Measurements from ENCODE around the gene ARMC7.
"Not testable (repeated sequence)": the region's sequence is repeated elsewhere in the genome, so short reads cannot be mapped to it uniquely, and the experiment has no call there.

The ARMC7 gene

GRCh38 chr17:75152523-75152921 lies 42.8 kb downstream of the ARMC7 start:
- Histone ChIP-seq H3K27ac (ENCODE audit: insufficient read depth in 1 of 2, low read depth in 1 of 2, low read length in 2 of 2, poor library complexity in 1 of 2, severe bottlenecking in 2 of 2) (no peak overlapping the region), H3K36me3 (ENCODE audit: control insufficient read depth in 4 of 4, insufficient read depth in 4 of 4, low read length in 3 of 4) (peaks cover 2 to 14% (median 6%) of the 10 kb centered on the region in 4 experiments), H3K4me1 (ENCODE audit: control extremely low read depth in 1 of 4, control insufficient read depth in 4 of 4, insufficient read depth in 4 of 4, low read length in 3 of 4) (peaks cover 0 to 21% (median 20%) of the 10 kb centered on the region in 4 experiments), H3K9me3 (ENCODE audit: control extremely low read depth in 1 of 5, control insufficient read depth in 4 of 5, insufficient read depth in 2 of 5, low read depth in 1 of 5, low read length in 4 of 5) (no peaks in the 10 kb centered on the region), H3K4me3 (ENCODE audit: control insufficient read depth in 1 of 7, extremely low read depth in 1 of 7, insufficient read depth in 4 of 7, low read depth in 2 of 7, low read length in 6 of 7) (peak overlapping the region in 5 of 7 experiments; percentile 80 to 97 (median 90)), H3K27me3 (replicated peaks in 2 of 5; ENCODE audit: control insufficient read depth in 4 of 5, insufficient read depth in 5 of 5, low read length in 4 of 5) (no peaks in the 10 kb centered on the region)
- 100% methylated on average over 5 of the region's 6 CpGs for WGBS (ENCODE audit: insufficient coverage)
- ChIA-PET POLR2A (interaction anchor here (1.0 kb wide), 1 partner anchor 19 kb away, joined by 4 read pairs; no protein-coding TSS in a partner anchor), CTCF (no interaction called here)
- no peak for DNase-seq

- 18% methylated on average over 14 of the region's 28 CpGs for WGBS (ENCODE audit: insufficient coverage)
- Histone ChIP-seq H3K4me1 (ENCODE audit: control extremely low read depth in 1 of 4, control insufficient read depth in 4 of 4, insufficient read depth in 4 of 4, low read length in 3 of 4) (peaks cover 0 to 21% (median 20%) of the 10 kb centered on the region in 4 experiments), H3K27ac (ENCODE audit: insufficient read depth in 1 of 2, low read depth in 1 of 2, low read length in 2 of 2, poor library complexity in 1 of 2, severe bottlenecking in 2 of 2) (peak overlapping the region in 1 of 2 experiments; percentile 71), H3K36me3 (ENCODE audit: control insufficient read depth in 4 of 4, insufficient read depth in 4 of 4, low read length in 3 of 4) (peaks cover 0 to 8% (median 3%) of the 10 kb centered on the region in 4 experiments), H3K4me3 (ENCODE audit: control insufficient read depth in 1 of 7, extremely low read depth in 1 of 7, insufficient read depth in 4 of 7, low read depth in 2 of 7, low read length in 6 of 7) (peak overlapping the region; percentile 64 to 97 (median 90)), H3K27me3 (replicated peaks in 2 of 5; ENCODE audit: control insufficient read depth in 4 of 5, insufficient read depth in 5 of 5, low read length in 4 of 5) (no peaks in the 10 kb centered on the region), H3K9me3 (ENCODE audit: control extremely low read depth in 1 of 5, control insufficient read depth in 4 of 5, insufficient read depth in 2 of 5, low read depth in 1 of 5, low read length in 4 of 5) (no peaks in the 10 kb centered on the region)
- ChIA-PET CTCF (no interaction called here), POLR2A (interaction anchor here (1.0 kb wide), 1 partner anchor 19 kb away, joined by 4 read pairs; no protein-coding TSS in a partner anchor)
- peak in 2 of 3 donors; percentile 23 to 27 for DNase-seq
These were observed 43.4 kb downstream of the ARMC7 start for GRCh38 chr17:75152922-75153779.

- peak in 1 of 3 donors; percentile 10 for DNase-seq
- WGBS (ENCODE audit: insufficient coverage): under 1% methylated on average over 35 of the region's 35 CpGs
- peak overlapping the region; percentile 64 to 97 (median 90) for H3K4me3 ChIP-seq (ENCODE audit: control insufficient read depth in 1 of 7, extremely low read depth in 1 of 7, insufficient read depth in 4 of 7, low read depth in 2 of 7, low read length in 6 of 7)
- POLR2A ChIA-PET: interaction anchor here (0.6 to 1.3 kb wide), 3 partner anchors 30 to 437 kb away, joined by 4 read pairs; no protein-coding TSS in a partner anchor
- no peaks in the 10 kb centered on the region for H3K27me3 ChIP-seq (replicated peaks in 2 of 5; ENCODE audit: control insufficient read depth in 4 of 5, insufficient read depth in 5 of 5, low read length in 4 of 5)
- H3K27ac ChIP-seq (ENCODE audit: insufficient read depth in 1 of 2, low read depth in 1 of 2, low read length in 2 of 2, poor library complexity in 1 of 2, severe bottlenecking in 2 of 2): peak overlapping the region in 1 of 2 experiments; percentile 71
- CTCF ChIA-PET: interaction anchor here (1.9 kb wide), 1 partner anchor 17 kb away, joined by 7 read pairs; no protein-coding TSS in a partner anchor
- H3K36me3 ChIP-seq (ENCODE audit: control insufficient read depth in 4 of 4, insufficient read depth in 4 of 4, low read length in 3 of 4): peaks cover 0 to 2% (median 0%) of the 10 kb centered on the region in 4 experiments
- peaks cover 0 to 21% (median 20%) of the 10 kb centered on the region in 4 experiments for H3K4me1 ChIP-seq (ENCODE audit: control extremely low read depth in 1 of 4, control insufficient read depth in 4 of 4, insufficient read depth in 4 of 4, low read length in 3 of 4)
- no peaks in the 10 kb centered on the region for H3K9me3 ChIP-seq (ENCODE audit: control extremely low read depth in 1 of 5, control insufficient read depth in 4 of 5, insufficient read depth in 2 of 5, low read depth in 1 of 5, low read length in 4 of 5)
These were observed 44.0 kb downstream of the ARMC7 start for GRCh38 chr17:75153780-75154194.

- WGBS (ENCODE audit: insufficient coverage): 2% methylated on average over 61 of the region's 67 CpGs
- H3K4me3 ChIP-seq (ENCODE audit: control insufficient read depth in 1 of 7, extremely low read depth in 1 of 7, insufficient read depth in 4 of 7, low read depth in 2 of 7, low read length in 6 of 7): peak within 1 kb of the TSS; percentile 64 to 97 (median 90)
These were observed 44.7 kb downstream of the ARMC7 start, which contains the start of gene JPT1 for GRCh38 chr17:75154195-75155106. Gene JPT1 (minus strand): TSS chr17:75154512. CDS start chr17:75154397, 115 bp downstream.

GRCh38 chr17:75155191-75155601 lies 45.4 kb downstream of the ARMC7 start:
- ChIA-PET POLR2A (interaction anchor here (0.6 to 1.6 kb wide), 6 partner anchors 8 to 115 kb away, joined by 3 to 6 read pairs (median 4); partner anchors contain the start of gene NT5C), CTCF (interaction anchor here (1.2 to 2.4 kb wide), 3 partner anchors 15 to 19 kb away, joined by 3 to 7 read pairs (median 5); no protein-coding TSS in a partner anchor)
- Histone ChIP-seq H3K4me3 (ENCODE audit: control insufficient read depth in 1 of 7, extremely low read depth in 1 of 7, insufficient read depth in 4 of 7, low read depth in 2 of 7, low read length in 6 of 7) (peak overlapping the region in 2 of 7 experiments; percentile 19 to 89), H3K4me1 (ENCODE audit: control extremely low read depth in 1 of 4, control insufficient read depth in 4 of 4, insufficient read depth in 4 of 4, low read length in 3 of 4) (peaks cover 0 to 21% (median 20%) of the 10 kb centered on the region in 4 experiments), H3K27me3 (replicated peaks in 2 of 5; ENCODE audit: control insufficient read depth in 4 of 5, insufficient read depth in 5 of 5, low read length in 4 of 5) (no peaks in the 10 kb centered on the region), H3K36me3 (ENCODE audit: control insufficient read depth in 4 of 4, insufficient read depth in 4 of 4, low read length in 3 of 4) (no peaks in the 10 kb centered on the region), H3K9me3 (ENCODE audit: control extremely low read depth in 1 of 5, control insufficient read depth in 4 of 5, insufficient read depth in 2 of 5, low read depth in 1 of 5, low read length in 4 of 5) (no peaks in the 10 kb centered on the region), H3K27ac (ENCODE audit: insufficient read depth in 1 of 2, low read depth in 1 of 2, low read length in 2 of 2, poor library complexity in 1 of 2, severe bottlenecking in 2 of 2) (peak overlapping the region in 1 of 2 experiments; percentile 50)
- DNase-seq: no peak
- WGBS (ENCODE audit: insufficient coverage): 95% methylated on average over 3 of the region's 3 CpGs

More at GRCh38 chr17:75154195-75155106, 44.7 kb downstream of the ARMC7 start, which contains the start of gene JPT1:
- POLR2A ChIA-PET: interaction anchor here (0.6 to 1.6 kb wide), 11 partner anchors 9 to 438 kb away, joined by 3 to 6 read pairs (median 4); partner anchors contain the start of genes ARMC7, NT5C and SUMO2
- Histone ChIP-seq H3K9me3 (ENCODE audit: control extremely low read depth in 1 of 5, control insufficient read depth in 4 of 5, insufficient read depth in 2 of 5, low read depth in 1 of 5, low read length in 4 of 5) (no peaks in the 10 kb centered on the region), H3K4me1 (ENCODE audit: control extremely low read depth in 1 of 4, control insufficient read depth in 4 of 4, insufficient read depth in 4 of 4, low read length in 3 of 4) (peaks cover 0 to 21% (median 20%) of the 10 kb centered on the region in 4 experiments), H3K36me3 (ENCODE audit: control insufficient read depth in 4 of 4, insufficient read depth in 4 of 4, low read length in 3 of 4) (no peaks in the 10 kb centered on the region), H3K27me3 (replicated peaks in 2 of 5; ENCODE audit: control insufficient read depth in 4 of 5, insufficient read depth in 5 of 5, low read length in 4 of 5) (no peaks in the 10 kb centered on the region), H3K27ac (ENCODE audit: insufficient read depth in 1 of 2, low read depth in 1 of 2, low read length in 2 of 2, poor library complexity in 1 of 2, severe bottlenecking in 2 of 2) (peak within 1 kb of the TSS in 1 of 2 experiments; percentile 71)
- CTCF ChIA-PET: interaction anchor here (1.2 to 2.4 kb wide), 3 partner anchors 14 to 19 kb away, joined by 3 to 7 read pairs (median 5); no protein-coding TSS in a partner anchor
- peak; percentile 98 to 99 (median 99) for DNase-seq

GRCh38 chr17:75158480-75158879 lies 48.7 kb downstream of the ARMC7 start:
- CTCF ChIA-PET: interaction anchor here (1.1 to 1.4 kb wide), 2 partner anchors 13 to 44 kb away, joined by 3 to 6 read pairs; no protein-coding TSS in a partner anchor
- POLR2A ChIA-PET; H3K27ac ChIP-seq (ENCODE audit: insufficient read depth in 1 of 2, low read depth in 1 of 2, low read length in 2 of 2, poor library complexity in 1 of 2, severe bottlenecking in 2 of 2); H3K36me3 ChIP-seq (ENCODE audit: control insufficient read depth in 4 of 4, insufficient read depth in 4 of 4, low read length in 3 of 4); H3K9me3 ChIP-seq (ENCODE audit: control extremely low read depth in 1 of 5, control insufficient read depth in 4 of 5, insufficient read depth in 2 of 5, low read depth in 1 of 5, low read length in 4 of 5); H3K4me3 ChIP-seq (ENCODE audit: control insufficient read depth in 1 of 7, extremely low read depth in 1 of 7, insufficient read depth in 4 of 7, low read depth in 2 of 7, low read length in 6 of 7); H3K27me3 ChIP-seq (replicated peaks in 2 of 5; ENCODE audit: control insufficient read depth in 4 of 5, insufficient read depth in 5 of 5, low read length in 4 of 5); DNase-seq: not testable (repeated sequence)
- peaks cover 0 to 10% (median 9%) of the 10 kb centered on the region in 4 experiments for H3K4me1 ChIP-seq (ENCODE audit: control extremely low read depth in 1 of 4, control insufficient read depth in 4 of 4, insufficient read depth in 4 of 4, low read length in 3 of 4)
- 100% methylated on average over 7 of the region's 8 CpGs for WGBS (ENCODE audit: insufficient coverage)

Measured in common myeloid progenitor, CD34-positive (primary cell).